B cell (primary cell): Measurements from ENCODE around the gene MOV10L1. TPM values are rescaled to one million over a fixed set of nuclear protein-coding genes. Genes with fewer than 3 reads are reported as not detected.

Source experiments
- ATAC-seq: fragments of 200-7000 bp; cut with Tn5 transposase; one replicate; pipeline ENCODE4 v1.10.0; 2021; ENCODE audit warnings: low read depth, mild to moderate bottlenecking, moderate number of reproducible peaks, moderate library complexity
- CTCF ChIA-PET: fragments of 350-600 bp; sonication (Branson Sonifier 250); formaldehyde crosslinking; loops from one replicate; lab custom pipeline; 2021; ENCODE audit warnings: antibody characterized with exemption, inconsistent platforms; lab: Charles Lee
- POLR2A ChIA-PET: fragments of 350-600 bp; sonication (Branson Sonifier 250); formaldehyde crosslinking; loops from one replicate; lab custom pipeline; 2021; ENCODE audit warnings: antibody characterized with exemption; lab: Charles Lee
- DNase-seq: peaks from one replicate; pipeline ENCODE4 v3.0.0; 2013
- H2AFZ ChIP-seq: 2 replicates; pipeline ENCODE4 v1.6.1; 2012; ENCODE audit warnings: mild to moderate bottlenecking, low read depth, low read length; ENCODE audit not compliant: insufficient read depth, poor library complexity, severe bottlenecking
- H3K27ac ChIP-seq, 2 donors: 1 replicate in 1 of 2; 2 replicates in 1 of 2; pipeline ENCODE4 v1.5.1; 2012 to 2013; ENCODE audit warnings: low read length in 2 of 2, mild to moderate bottlenecking in 2 of 2, moderate library complexity in 1 of 2
- H3K27me3 ChIP-seq, 4 experiments: fragments of 200-600 bp in 1 of 4; sonication (generic) in 1 of 4; replicated peaks in 1 of 4; 1 replicate in 2 of 4; 2 replicates in 2 of 4; pipeline versions ENCODE4 v1.6.1 to v1.7.0; 2013 to 2016; ENCODE audit warnings: low read length in 3 of 4, mild to moderate bottlenecking in 2 of 4, mixed read lengths in 1 of 4, moderate library complexity in 1 of 4; ENCODE audit not compliant: insufficient read depth in 4 of 4, control insufficient read depth in 3 of 4; ENCODE audit errors: control extremely low read depth in 1 of 4
- H3K36me3 ChIP-seq, 2 experiments: replicated peaks in 1 of 2; 1 replicate in 1 of 2; 2 replicates in 1 of 2; pipeline versions ENCODE4 v1.6.1 to v1.7.1; 2013; ENCODE audit warnings: low read length in 1 of 2; ENCODE audit not compliant: insufficient read depth in 2 of 2, control insufficient read depth in 1 of 2; ENCODE audit errors: control extremely low read depth in 1 of 2, extremely low read depth in 1 of 2
- H3K4me1 ChIP-seq, 2 donors: fragments of 200-600 bp in 1 of 2; sonication (generic) in 1 of 2; 1 replicate in 1 of 2; 2 replicates in 1 of 2; pipeline versions ENCODE4 v1.5.1 to v1.6.1; 2013 to 2017; ENCODE audit warnings: low read length in 2 of 2; ENCODE audit not compliant: control insufficient read depth in 2 of 2, insufficient read depth in 2 of 2
- H3K4me2 ChIP-seq: replicated peaks from 2 replicates; pipeline ENCODE3; 2012; ENCODE audit warnings: mild to moderate bottlenecking, low read depth, low read length; ENCODE audit not compliant: poor library complexity, severe bottlenecking
- H3K4me3 ChIP-seq, 5 experiments: fragments of 200-600 bp in 1 of 5; sonication (generic) in 1 of 5; 1 replicate in 3 of 5; 2 replicates in 2 of 5; pipeline versions ENCODE4 v1.5.1 to v1.7.0; 2011 to 2016; ENCODE audit warnings: low read length in 4 of 5, mild to moderate bottlenecking in 4 of 5, low read depth in 2 of 5, control low read depth in 1 of 5, moderate library complexity in 1 of 5; ENCODE audit not compliant: insufficient read depth in 1 of 5; ENCODE audit errors: control extremely low read depth in 1 of 5, extremely low read depth in 1 of 5
- H3K79me2 ChIP-seq: fragments of 200-600 bp; sonication (generic); one replicate; pipeline ENCODE4 v1.6.0; 2016; ENCODE audit warnings: low read length; ENCODE audit not compliant: control insufficient read depth, insufficient read depth
- H3K9ac ChIP-seq: fragments of 200-600 bp; sonication (generic); 2 replicates; pipeline ENCODE4 v1.6.1; 2017; ENCODE audit warnings: mild to moderate bottlenecking, low read length, moderate library complexity
- H3K9me3 ChIP-seq, 3 donors: one replicate each; pipeline versions ENCODE4 v1.6.1 to v1.7.1; 2013; ENCODE audit warnings: low read length in 2 of 3; ENCODE audit not compliant: control insufficient read depth in 2 of 3, insufficient read depth in 1 of 3; ENCODE audit errors: control extremely low read depth in 1 of 3
- H4K20me1 ChIP-seq: 2 replicates; pipeline ENCODE4 v1.6.0; 2012; ENCODE audit warnings: mild to moderate bottlenecking, low read length; ENCODE audit not compliant: insufficient read depth, control insufficient read depth, poor library complexity, severe bottlenecking
- H3K27ac Mint-ChIP-seq: one replicate; pipeline ENCODE4 v1.8.0; 2021; ENCODE audit warnings: mixed read lengths
- H3K27me3 Mint-ChIP-seq: one replicate; pipeline ENCODE4 v1.8.0; 2021; ENCODE audit warnings: mixed read lengths
- H3K4me1 Mint-ChIP-seq: one replicate; pipeline ENCODE4 v1.8.0; 2021; ENCODE audit warnings: mixed read lengths
- H3K4me3 Mint-ChIP-seq: one replicate; pipeline ENCODE4 v1.8.0; 2021; ENCODE audit warnings: mixed read lengths
- H3K9me3 Mint-ChIP-seq: one replicate; pipeline ENCODE4 v1.8.0; 2022; ENCODE audit warnings: mixed read lengths; ENCODE audit not compliant: insufficient read depth
- CTCF ChIP-seq: fragments of 200-600 bp; IDR thresholded peaks from one replicate; pipeline ENCODE4 v1.8.0; 2022; ENCODE audit warnings: antibody characterized with exemption, mild to moderate bottlenecking
- EZH2 ChIP-seq: IDR thresholded peaks from 2 replicates; pipeline ENCODE4 v1.6.1; 2012; ENCODE audit warnings: borderline replicate concordance, low read depth, mild to moderate bottlenecking, moderate library complexity, low read length; ENCODE audit not compliant: insufficient read depth, poor library complexity, severe bottlenecking
- WGBS: methylation state at CpG from one replicate; pipeline ENCODE4 v1.1.5; 2013; ENCODE audit warnings: missing lambda C conversion rate; ENCODE audit not compliant: insufficient coverage; 5-methylcytosine and 5-hydroxymethylcytosine counted together
- intact Hi-C: fragments of 100-400 bp; cut with micrococcal nuclease; formaldehyde crosslinking; loops from one replicate; pipeline ENCODE4 v1.10.0; 2022
- polyA plus RNA-seq: library from polyadenylated mRNA; depleted of rRNA; stranded (reverse); fragments of >200 nt; gene quantifications from 2 replicates; pipeline ENCODE4 v1.2.3, GENCODE V29; 2012
- total RNA-seq, 2 donors: library from RNA; stranded (reverse); fragments of 120-200 nt in 1 of 2; gene quantifications; 1 replicate in 1 of 2; 2 replicates in 1 of 2; pipeline versions ENCODE4 v1.2.3 to v1.2.4, GENCODE V29; 2013 to 2022

MOV10L1 gene
- total and polyA plus RNA-seq, 2 donors (not counting 1 experiment from before 2014, with no cell fraction given), result not detected

- Histone ChIP-seq H3K9me3 (peaks cover 0 to 16% (median 3%) of the 10 kb centered on the region in 3 donors), H4K20me1 (no peaks in the 10 kb centered on the region), H3K4me2 (no peak overlapping the region), H3K79me2 (no peaks in the 10 kb centered on the region), H3K4me3 (no peak overlapping the region), H3K4me1 (no peaks in the 10 kb centered on the region), H2AFZ (no peak overlapping the region), H3K9ac (no peak overlapping the region), H3K36me3 (no peaks in the 10 kb centered on the region), H3K27ac (no peak overlapping the region), H3K27me3 (peaks cover 0 to 19% (median 0%) of the 10 kb centered on the region in 4 experiments)
- H3K4me3 Mint-ChIP-seq, result no peak overlapping the region
- no peaks in the 10 kb centered on the region for H3K9me3 Mint-ChIP-seq
- peaks cover under 1% of the 10 kb centered on the region for H3K4me1 Mint-ChIP-seq
- CTCF ChIA-PET, result interaction anchor here (1.1 kb wide), 1 partner anchor 65 kb away, joined by 3 read pairs; no protein-coding TSS in a partner anchor
- TF ChIP-seq CTCF (no peak), EZH2 (no peak)
- H3K27me3 Mint-ChIP-seq, result peaks cover 26% of the 10 kb centered on the region
- ATAC-seq, result no peak
- WGBS, result 84% methylated on average over 10 of the region's 12 CpGs
- H3K27ac Mint-ChIP-seq, result no peak overlapping the region
- no peak for DNase-seq
- POLR2A ChIA-PET, result no interaction called here
- intact Hi-C loops, result no loop called here
Measured at GRCh38 chr22:50048061-50048765, 41.6 kb upstream of the MOV10L1 start.

- Histone ChIP-seq H3K4me2 (no peak overlapping the region), H3K79me2 (no peaks in the 10 kb centered on the region), H3K36me3 (no peaks in the 10 kb centered on the region), H3K9ac (no peak overlapping the region), H3K4me3 (no peak overlapping the region), H3K4me1 (no peaks in the 10 kb centered on the region), H3K27me3 (peaks cover 0 to 22% (median 2%) of the 10 kb centered on the region in 4 experiments), H3K9me3 (peaks cover 0 to 20% (median 8%) of the 10 kb centered on the region in 3 donors), H3K27ac (no peak overlapping the region), H2AFZ (no peak overlapping the region), H4K20me1 (no peaks in the 10 kb centered on the region)
- DNase-seq (no peak), ATAC-seq (no peak)
- peaks cover 4% of the 10 kb centered on the region for H3K4me1 Mint-ChIP-seq
- no peak overlapping the region for H3K4me3 Mint-ChIP-seq
- ChIA-PET POLR2A (no interaction called here), CTCF (interaction anchor here (1.1 kb wide), 1 partner anchor 66 kb away, joined by 3 read pairs; no protein-coding TSS in a partner anchor)
- no peak for TF ChIP-seq CTCF
- no peak for TF ChIP-seq EZH2
- 92% methylated on average over 16 of the region's 17 CpGs for WGBS
- H3K27me3 Mint-ChIP-seq, result peaks cover 26% of the 10 kb centered on the region
- H3K27ac Mint-ChIP-seq, result no peak overlapping the region
- peaks cover 3% of the 10 kb centered on the region for H3K9me3 Mint-ChIP-seq
- intact Hi-C loops, result no loop called here
Measured at GRCh38 chr22:50048836-50049235, 41.0 kb upstream of the MOV10L1 start.
